Right atrium auricular region (tissue), 2 donors: Measurements from ENCODE around the gene OTC. TPM values are rescaled to one million over a fixed set of nuclear protein-coding genes. Genes with fewer than 3 reads are reported as not detected.

Experiments
- DNase-seq: peaks from one replicate; pipeline ENCODE4 v3.0.0-alpha.2; 2019; ENCODE audit warnings: low spot score
- H3K27ac ChIP-seq, 2 donors: fragments of 200-600 bp; sonication (generic); 1 replicate in 1 of 2; 2 replicates in 1 of 2; pipeline ENCODE4 v1.5.1; 2016 to 2019
- H3K27me3 ChIP-seq, 2 donors: fragments of 200-600 bp; sonication (generic); one replicate each; pipeline versions ENCODE4 v1.5.1 to v1.6.0; 2017 to 2019
- H3K36me3 ChIP-seq: fragments of 200-600 bp; sonication (generic); one replicate; pipeline ENCODE4 v1.5.1; 2016
- H3K4me1 ChIP-seq, 2 donors: fragments of 200-600 bp; sonication (generic); one replicate each; pipeline versions ENCODE4 v1.5.1 to v1.6.0; 2017 to 2019
- H3K4me3 ChIP-seq, 2 donors: fragments of 200-600 bp; sonication (generic); 1 replicate in 1 of 2; 2 replicates in 1 of 2; pipeline ENCODE4 v1.5.1; 2017 to 2019; ENCODE audit warnings: mild to moderate bottlenecking in 1 of 2, moderate library complexity in 1 of 2
- H3K9me3 ChIP-seq, 2 donors: fragments of 200-600 bp; sonication (generic); one replicate each; pipeline ENCODE4 v1.5.1; 2019
- CTCF ChIP-seq, 2 donors: fragments of 200-600 bp; sonication (generic); IDR thresholded peaks; one replicate each; pipeline ENCODE4 v1.5.1; 2019; ENCODE audit warnings: antibody characterized with exemption in 2 of 2
- total RNA-seq, 2 donors: library from RNA; depleted of rRNA; stranded (reverse); fragments of >200 nt; gene quantifications; one replicate each; pipeline ENCODE4 v1.1.0, GENCODE V29; 2016

The OTC gene
- total RNA-seq, 2 donors from 2014 or later: not detected

- no peak overlapping the region for H3K4me3 ChIP-seq
- H3K4me1 ChIP-seq: no peaks in the 10 kb centered on the region
- no peaks in the 10 kb centered on the region for H3K9me3 ChIP-seq
- no peak for DNase-seq
- H3K27me3 ChIP-seq: no peaks in the 10 kb centered on the region
- TF ChIP-seq CTCF (IDR thresholded peaks at IDR 0.05): no peak
- H3K36me3 ChIP-seq: no peaks in the 10 kb centered on the region
- no peak overlapping the region for H3K27ac ChIP-seq
Measured at GRCh38 chrX:38374431-38374830, 22.0 kb downstream of the OTC start.

- Histone ChIP-seq H3K4me1 (no peaks in the 10 kb centered on the region), H3K27me3 (no peaks in the 10 kb centered on the region), H3K4me3 (no peak overlapping the region), H3K36me3 (no peaks in the 10 kb centered on the region), H3K9me3 (no peaks in the 10 kb centered on the region), H3K27ac (no peak overlapping the region)
- TF ChIP-seq CTCF (IDR thresholded peaks at IDR 0.05): peak in 1 of 2 donors; percentile 42
- no peak for DNase-seq
Measured at GRCh38 chrX:38375891-38376290, 23.5 kb downstream of the OTC start.

GRCh38 chrX:38376747-38377146 is 24.3 kb downstream of the OTC start:
- Histone ChIP-seq H3K27ac (no peak overlapping the region), H3K36me3 (no peaks in the 10 kb centered on the region), H3K27me3 (no peaks in the 10 kb centered on the region), H3K4me3 (no peak overlapping the region), H3K9me3 (no peaks in the 10 kb centered on the region), H3K4me1 (no peaks in the 10 kb centered on the region)
- no peak for TF ChIP-seq CTCF (IDR thresholded peaks at IDR 0.05)
- DNase-seq: no peak

GRCh38 chrX:38379088-38379487 is 26.7 kb downstream of the OTC start:
- no peak overlapping the region for H3K4me3 ChIP-seq
- no peak for TF ChIP-seq CTCF (IDR thresholded peaks at IDR 0.05)
- no peaks in the 10 kb centered on the region for H3K27me3 ChIP-seq
- H3K4me1 ChIP-seq: no peaks in the 10 kb centered on the region
- H3K9me3 ChIP-seq: no peaks in the 10 kb centered on the region
- no peaks in the 10 kb centered on the region for H3K36me3 ChIP-seq
- H3K27ac ChIP-seq: no peak overlapping the region
- DNase-seq: no peak

- no peak for TF ChIP-seq CTCF (IDR thresholded peaks at IDR 0.05)
- Histone ChIP-seq H3K36me3 (no peaks in the 10 kb centered on the region), H3K4me1 (no peaks in the 10 kb centered on the region), H3K27ac (no peak overlapping the region), H3K4me3 (no peak overlapping the region), H3K9me3 (peaks cover 4 to 5% of the 10 kb centered on the region in 2 donors), H3K27me3 (no peaks in the 10 kb centered on the region)
- no peak for DNase-seq
Measured at GRCh38 chrX:38382663-38383062, 30.3 kb downstream of the OTC start.

GRCh38 chrX:38400389-38400910 is 48.0 kb downstream of the OTC start:
- Histone ChIP-seq H3K4me1 (no peaks in the 10 kb centered on the region), H3K27me3 (no peaks in the 10 kb centered on the region), H3K36me3 (no peaks in the 10 kb centered on the region), H3K4me3 (no peak overlapping the region), H3K9me3 (no peaks in the 10 kb centered on the region), H3K27ac (no peak overlapping the region)
- DNase-seq: no peak
- TF ChIP-seq CTCF (IDR thresholded peaks at IDR 0.05): no peak
